ENCODE results near the gene B9D1.

- TF ChIP-seq CTCF (IDR thresholded peaks at IDR 0.05; ENCODE audit: insufficient read depth, low read length, poor library complexity, severe bottlenecking) (no peak), EZH2phosphoT487 (conservative IDR thresholded peaks at IDR 0.05; ENCODE audit: low read length) (no peak)
Observed at GRCh38 chr17:19339341-19339815, 23.1 kb downstream of the B9D1 start.

Measured in SU-DHL-6 (cell line).